GM19238 (cell line): ENCODE results near the gene NATD1.

Source experiments
- DNase-seq: peaks from one replicate; pipeline ENCODE4 v3.0.0; 2011; ENCODE audit warnings: low spot score; ENCODE audit not compliant: insufficient read length

The NATD1 gene, protein sequence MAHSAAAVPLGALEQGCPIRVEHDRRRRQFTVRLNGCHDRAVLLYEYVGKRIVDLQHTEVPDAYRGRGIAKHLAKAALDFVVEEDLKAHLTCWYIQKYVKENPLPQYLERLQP

DNA sequence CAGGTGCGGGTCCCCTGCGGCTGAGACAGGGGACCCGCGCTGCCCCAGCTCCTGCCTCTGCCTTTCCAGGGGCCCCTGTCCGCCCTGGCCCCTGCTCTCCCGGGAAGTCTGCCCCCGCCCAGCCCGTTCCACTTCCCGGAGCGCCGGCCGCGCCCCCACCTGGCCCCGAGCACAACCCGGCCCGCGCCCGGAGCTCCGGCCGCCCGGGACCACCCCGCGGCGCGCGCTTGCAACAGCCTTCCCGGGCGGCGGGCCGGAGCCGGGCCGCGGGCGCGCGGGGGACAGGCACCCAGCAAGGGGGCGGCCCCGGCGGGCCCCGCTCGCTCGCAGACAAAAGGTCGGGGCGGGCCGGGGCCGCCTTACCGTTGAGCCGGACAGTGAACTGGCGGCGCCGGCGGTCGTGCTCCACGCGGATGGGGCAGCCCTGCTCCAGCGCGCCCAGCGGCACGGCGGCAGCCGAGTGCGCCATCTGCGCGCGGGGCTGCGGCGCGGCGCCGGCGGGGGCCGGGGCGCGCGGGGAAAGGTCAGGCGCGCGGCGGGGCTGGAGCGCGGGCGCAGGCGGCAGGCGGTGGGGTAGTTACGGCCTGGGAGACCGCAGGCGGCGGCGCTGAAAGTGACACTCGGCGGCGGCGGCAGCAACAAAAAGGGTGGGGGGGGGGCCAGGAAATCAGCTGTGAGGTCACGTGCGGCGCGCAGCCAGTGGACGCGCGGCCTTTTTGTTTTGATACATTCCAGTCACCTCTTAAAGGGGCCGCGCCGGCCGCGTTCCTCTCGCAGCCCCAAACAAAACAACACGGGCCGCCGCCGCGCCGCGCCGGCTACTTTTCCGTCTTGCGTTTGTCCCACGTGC lies at the start of gene NATD1:
Gene NATD1, minus strand, starts transcription at position 615 of the 850 bp plus-strand sequence. Its CDS starts 146 bp downstream, at position 469.
- peak; percentile 85 for DNase-seq

DNA sequence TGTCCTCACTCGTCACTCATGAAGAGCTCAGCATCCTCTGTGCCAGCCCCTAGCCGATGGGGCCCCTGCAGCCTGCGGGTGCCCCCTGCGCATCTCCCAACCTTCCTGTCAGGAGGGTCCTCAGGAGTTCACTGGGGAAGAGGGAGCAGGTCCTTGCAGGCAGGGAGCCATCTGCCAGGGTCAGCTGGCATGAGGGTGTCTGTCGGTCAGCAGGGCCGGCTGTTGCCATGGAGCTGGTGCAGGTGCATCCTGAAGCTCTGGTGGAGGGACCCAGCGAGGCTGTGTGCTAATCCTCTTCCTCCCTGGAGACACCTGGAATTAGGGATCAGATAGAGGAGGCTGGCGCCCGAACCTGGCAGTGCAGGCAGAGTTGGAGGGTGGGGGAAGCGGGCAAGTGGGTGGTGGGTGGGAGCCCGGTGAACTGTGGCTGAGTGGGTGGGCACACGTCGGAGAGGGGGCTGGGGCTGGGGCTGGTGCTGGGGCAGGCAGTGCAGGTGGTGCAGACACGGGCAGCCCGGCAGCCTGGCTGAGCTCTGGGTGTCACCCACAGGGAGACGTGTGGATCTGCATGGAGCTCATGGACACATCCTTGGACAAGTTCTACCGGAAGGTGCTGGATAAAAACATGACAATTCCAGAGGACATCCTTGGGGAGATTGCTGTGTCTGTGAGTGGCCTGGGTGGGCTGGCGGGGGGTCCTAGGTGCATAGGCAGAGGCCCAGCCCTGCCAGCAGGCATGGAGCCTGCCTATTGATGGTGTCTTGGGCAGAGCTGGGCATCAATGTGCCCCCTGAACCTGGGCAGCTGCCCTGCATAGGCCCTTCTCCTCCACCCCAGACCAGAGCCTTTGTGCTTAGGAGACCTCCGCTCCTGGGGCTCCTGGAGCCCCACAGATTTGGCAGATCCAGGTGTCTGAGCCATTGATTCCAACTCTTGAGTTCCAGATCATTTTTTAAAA lies 48.7 kb upstream of the NATD1 start:
- DNase-seq = no peak

DNA sequence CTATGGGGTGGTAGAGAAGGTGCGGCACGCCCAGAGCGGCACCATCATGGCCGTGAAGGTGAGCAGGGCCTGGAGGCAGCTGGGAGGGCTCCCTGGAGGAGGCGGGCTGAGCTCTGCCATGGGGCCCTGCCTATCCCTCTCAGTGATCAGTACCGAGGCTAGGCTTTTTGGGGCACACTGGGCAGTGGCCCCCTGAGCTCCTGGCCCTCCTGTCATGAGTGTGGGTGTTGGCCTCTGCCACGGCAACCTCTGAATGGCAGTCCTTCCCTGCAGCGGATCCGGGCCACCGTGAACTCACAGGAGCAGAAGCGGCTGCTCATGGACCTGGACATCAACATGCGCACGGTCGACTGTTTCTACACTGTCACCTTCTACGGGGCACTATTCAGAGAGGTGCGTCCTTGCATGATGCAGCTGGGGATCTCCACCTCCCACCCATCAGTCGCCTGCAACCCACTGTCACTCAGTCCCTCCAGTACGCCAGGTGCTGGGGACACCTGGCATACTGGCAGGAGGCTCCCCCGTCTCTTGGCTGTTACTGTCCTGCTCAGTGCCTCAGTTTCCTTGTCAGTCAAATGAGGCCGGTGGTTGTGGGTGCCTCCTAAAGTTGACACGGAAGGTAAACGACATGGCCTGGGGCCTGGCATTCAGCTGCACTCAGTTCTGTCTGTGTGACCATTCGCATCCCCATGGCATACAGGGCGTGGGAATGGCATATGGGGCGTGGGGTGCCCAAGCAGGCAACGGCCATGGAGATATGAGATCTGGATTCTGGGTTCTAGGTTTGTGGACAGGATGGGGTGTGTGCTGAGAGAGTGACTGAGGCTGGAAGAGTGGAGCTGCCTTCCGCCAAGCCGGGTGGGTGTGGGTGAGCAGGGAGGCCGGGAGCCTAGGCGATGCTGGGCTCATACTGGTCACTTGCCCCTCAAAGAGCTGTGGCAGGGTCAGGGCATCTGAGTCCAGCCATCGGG lies 47.7 kb upstream of the NATD1 start:
- DNase-seq = no peak

DNA sequence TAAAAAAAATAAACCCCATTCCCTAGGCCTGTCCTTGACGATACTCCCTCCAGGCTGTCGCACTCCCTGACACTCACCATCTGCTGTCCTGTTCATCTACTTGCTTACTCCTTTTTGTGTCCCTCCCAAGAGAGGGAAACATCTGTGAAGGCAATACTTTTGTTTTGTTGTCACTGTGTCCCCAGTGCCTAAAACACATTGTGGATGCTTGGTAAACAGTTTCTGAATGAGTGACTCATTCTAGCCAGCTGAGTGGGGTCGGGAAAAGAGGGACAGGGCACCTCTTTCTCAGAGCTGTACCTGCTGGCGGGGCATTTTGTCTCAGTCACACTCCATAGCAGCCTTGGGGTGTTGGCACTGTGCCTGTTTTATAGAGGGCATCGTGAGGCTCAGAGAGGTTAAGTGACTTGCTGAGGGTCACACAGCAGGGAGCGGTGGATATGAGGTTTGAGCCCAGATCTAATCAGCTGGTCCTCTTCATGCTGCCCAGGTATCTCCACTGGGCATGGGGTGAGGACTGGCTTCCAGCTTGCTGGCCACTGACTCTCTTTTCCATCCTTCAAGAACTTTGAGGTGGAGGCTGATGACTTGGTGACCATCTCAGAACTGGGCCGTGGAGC lies 46.9 kb upstream of the NATD1 start:
- no peak for DNase-seq

DNA sequence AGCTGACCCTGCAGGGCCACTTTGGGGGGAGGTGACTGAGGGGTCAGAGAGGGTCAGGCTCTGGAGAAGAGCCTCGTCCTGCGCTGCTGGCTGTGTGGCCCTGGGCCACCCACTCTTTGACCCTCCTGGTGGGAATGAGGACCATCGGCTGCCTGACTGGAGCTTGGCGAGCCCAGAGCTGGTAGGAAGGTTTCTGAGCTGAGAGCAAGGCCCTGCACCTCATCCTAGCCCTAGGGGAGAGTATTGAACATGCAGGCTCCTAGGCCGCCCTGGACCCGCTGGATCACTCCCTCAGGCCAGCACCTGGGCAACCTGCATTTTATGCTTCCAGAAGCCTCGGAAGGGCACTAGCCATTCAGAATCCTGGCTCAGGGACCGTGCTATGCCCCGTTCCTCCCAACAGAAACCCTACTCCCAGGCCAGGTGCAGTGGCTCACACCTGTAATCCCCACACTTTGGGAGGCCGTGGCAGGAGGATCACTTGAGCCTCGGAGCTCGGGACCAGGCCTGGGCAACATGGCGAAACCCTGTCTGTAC lies 45.8 kb upstream of the NATD1 start:
- no peak for DNase-seq

DNA sequence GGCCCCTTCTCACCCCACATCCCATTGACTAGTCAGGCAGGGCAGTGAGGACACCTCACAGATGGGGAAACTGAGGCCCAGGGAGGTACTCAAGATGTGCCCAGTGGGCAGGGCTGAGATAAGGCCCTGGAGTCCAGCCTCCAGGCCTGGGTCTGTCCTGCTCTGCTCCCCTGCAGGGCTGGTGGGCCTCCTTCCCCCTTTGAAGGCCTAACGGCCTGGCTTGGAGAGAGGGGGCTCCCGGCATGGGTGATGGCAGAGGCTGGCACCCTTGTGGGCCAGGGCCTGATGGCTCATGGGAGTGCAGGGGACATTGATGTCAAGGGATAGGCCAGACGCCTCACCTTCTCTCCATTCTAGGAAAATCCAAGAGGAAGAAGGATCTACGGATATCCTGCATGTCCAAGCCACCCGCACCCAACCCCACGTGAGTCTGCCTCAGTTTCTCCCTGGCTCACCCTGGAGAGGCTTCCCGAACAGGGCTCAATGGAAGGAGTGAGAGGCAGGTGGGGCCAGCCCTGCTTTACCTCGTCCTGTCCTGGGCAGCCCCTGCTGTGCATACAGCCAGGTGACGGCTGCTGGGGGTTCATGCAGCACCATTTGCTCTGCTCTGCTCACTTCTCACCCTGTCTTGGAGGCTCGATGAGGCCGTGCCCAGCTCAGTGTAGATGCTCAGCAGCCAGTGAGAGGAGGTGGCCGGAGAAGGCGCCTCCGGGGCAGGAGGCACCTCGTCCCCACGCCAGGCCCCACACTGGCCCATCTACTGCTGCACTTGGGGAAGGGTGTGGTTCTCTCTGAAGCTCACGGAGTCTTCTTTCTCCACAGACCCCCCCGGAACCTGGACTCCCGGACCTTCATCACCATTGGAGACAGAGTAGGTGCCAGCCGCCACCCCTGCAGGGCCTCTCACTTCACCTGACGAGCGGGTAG lies 45.1 kb upstream of the NATD1 start:
- DNase-seq = no peak

DNA sequence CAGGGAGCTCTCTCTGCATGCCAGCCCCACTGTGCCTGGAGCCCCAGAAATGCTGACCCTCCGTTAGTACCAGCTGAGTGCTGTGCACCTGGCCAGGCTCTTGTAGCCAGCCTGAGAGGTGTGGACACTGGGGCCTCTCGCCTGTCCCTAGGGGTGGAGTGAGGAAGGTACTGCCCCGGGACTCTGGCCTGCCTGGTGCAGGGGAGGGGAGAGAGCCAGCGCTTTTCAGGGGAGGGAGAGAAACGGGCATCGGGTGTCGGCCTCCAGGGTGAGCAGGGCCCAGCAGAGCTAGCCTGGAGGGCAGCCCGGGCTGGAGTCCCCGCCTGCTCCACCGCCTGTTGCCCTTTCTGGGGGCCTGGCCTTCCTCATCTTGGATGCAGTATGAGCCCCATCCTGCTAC lies 44.4 kb upstream of the NATD1 start:
- no peak for DNase-seq

DNA sequence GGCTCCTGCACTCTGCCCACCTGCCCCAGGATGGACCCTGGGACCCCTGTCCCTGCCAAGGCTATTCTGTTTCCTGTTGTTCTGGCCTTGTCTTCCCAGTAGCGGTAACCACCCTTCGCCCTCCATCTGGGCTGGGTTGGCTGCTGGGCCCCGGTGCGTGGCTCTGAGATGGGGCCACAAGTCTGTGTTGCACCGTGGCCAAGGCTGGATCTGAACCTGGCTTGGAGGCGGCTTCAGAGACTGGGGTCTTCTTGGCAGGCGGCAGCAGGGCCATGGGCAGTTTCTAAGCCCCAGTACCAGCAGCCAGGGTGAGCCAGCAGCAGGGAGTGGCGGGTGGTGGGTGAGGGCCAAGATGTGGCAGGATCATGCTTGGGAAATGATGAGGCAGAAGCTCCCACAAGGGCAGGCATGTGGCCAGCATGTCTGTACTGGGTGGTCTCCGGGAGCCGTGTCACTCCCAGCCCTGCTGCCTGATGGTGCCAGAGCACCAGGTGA lies 43.9 kb upstream of the NATD1 start:
- DNase-seq = no peak

DNA sequence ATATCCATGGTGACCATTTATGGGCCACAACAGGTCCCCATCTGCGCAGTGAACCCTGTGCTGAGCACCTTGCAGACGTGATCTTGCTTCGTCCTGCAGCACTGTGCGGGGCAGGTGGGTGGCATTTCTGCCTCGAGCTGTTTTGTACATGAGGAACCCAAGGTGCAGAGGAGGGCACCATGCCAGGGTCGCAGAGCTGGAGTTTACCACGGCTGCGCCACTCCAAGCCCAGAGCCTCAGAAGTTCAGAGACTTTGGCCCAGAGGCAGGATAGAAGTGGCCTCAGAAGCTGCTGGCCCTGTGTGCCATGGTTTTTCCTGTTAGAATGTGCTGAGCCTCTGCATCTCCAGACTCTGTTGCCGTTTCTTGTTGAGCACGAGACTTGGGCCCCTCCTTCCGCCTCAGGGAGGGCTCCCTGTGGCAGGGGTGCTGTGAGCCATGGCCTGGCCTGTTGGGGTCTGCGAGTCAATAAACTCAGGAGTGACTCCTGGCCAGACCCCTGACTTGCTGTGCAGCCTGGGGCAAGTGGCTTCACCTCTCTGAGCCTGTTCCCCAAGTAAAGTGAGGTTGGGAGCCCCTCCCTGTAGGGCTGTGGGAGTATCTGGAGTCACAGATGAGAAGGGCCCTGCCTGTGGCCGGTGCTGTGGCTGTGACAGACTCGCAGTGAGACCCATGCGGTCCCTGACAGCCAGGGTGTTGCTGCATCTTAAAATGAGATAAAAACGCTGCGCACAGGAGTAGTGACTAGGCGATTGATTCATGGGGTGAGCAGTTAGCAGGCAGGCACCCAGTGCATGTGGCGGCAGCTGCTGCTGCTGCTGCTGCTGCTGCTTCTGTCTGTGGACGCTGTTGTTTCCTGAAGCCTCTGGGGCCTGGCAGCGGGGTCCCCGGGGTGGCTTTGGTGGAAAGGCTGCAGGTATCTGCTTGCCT lies 43.2 kb upstream of the NATD1 start:
- DNase-seq = no peak

DNA sequence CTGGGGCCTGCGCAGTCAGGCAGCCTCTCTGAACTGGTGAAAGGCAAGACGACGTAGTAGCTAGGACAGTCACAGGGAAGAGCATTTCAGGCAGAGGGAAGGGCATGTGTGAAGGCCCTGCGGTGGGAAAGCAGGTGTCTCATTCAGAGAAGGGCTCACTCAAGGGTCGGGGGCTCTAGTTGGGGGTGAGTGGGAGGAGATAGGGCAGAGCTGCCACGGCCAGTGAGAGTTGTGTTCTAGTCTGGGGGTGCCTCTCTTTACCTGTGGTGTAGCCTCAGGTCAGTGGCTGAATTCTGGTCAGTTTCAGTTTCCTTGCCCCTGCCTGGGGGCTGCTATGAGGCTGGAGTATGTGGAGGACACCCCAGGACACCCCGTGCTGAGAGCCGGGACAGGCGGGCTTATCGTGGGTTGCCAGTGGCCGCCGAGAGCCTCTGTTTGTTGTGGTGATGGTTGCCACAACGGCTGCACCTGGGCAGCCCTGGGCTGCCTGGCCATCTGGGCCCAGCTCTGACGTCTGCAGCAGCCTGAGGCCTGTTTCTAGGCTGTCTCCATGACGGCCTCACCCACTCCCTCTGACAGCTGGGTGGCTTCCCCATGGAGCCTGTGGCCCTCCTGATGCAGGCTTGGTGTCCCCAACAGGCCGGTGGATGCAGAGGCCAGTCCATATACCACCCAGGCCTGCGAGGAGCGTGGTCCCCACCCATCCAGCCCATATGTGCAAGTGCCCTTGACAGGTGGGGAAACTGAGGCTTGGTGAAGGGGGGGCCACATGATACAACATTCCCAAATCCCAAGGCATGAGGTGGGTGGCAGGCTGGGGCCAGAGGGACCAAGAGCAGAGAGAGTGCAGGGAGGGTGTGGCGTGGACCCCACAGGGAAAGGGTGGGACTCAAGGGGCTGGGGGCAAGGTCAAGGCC lies 42.1 kb upstream of the NATD1 start:
- no peak for DNase-seq

DNA sequence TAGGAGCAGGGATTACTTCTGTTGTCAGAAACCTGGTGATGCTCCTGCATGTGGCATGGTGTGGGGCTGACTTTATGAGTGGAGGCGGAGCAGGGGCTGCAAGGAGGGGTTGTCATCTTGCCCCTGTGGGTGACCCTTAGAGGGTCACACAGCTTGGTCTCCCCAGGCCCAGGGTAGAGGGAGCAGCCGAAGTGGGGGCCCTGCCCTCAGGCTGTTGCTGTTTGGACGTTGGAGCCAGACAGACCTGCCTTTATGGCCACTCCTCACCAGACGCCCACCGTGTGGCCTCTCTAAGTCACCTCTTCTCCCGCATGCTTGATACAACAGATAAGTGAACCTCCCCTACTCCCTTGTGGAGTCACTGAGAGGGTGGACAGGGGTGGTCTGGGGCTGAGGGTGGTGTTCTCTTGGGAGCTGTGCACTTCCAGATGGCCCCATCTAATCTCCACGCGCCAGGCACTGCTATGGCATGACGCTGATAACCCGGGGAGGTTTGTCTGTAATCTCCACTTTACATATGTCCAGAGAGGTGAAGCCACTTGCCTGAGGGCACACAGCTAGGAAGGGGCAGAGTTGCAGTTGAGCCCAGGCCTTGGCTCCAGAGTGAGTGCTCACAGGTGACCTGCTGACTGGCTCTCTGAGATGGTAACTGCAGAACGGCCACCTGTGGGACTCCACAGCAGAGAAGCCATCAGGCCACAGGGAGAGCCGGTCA lies 41.3 kb upstream of the NATD1 start:
- no peak for DNase-seq

DNA sequence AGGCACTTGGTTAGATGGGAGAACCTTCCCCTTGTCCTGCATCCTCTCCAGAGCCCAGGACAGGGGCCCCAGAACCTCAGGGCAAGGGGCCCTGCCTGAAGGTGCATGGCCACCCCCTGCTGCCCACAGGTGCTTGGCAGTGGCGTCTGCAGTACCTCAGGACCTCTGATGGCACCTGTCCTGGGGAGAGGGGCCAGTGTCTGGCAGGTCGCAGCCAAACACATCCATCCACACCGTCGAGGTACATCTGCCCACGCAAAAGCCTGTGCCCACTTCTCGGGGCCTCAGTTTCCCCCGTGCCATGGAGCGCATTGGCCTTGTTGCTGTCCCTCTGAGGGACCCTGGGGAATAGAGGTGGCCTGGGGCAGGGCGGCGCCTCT lies 40.6 kb upstream of the NATD1 start:
- no peak for DNase-seq

DNA sequence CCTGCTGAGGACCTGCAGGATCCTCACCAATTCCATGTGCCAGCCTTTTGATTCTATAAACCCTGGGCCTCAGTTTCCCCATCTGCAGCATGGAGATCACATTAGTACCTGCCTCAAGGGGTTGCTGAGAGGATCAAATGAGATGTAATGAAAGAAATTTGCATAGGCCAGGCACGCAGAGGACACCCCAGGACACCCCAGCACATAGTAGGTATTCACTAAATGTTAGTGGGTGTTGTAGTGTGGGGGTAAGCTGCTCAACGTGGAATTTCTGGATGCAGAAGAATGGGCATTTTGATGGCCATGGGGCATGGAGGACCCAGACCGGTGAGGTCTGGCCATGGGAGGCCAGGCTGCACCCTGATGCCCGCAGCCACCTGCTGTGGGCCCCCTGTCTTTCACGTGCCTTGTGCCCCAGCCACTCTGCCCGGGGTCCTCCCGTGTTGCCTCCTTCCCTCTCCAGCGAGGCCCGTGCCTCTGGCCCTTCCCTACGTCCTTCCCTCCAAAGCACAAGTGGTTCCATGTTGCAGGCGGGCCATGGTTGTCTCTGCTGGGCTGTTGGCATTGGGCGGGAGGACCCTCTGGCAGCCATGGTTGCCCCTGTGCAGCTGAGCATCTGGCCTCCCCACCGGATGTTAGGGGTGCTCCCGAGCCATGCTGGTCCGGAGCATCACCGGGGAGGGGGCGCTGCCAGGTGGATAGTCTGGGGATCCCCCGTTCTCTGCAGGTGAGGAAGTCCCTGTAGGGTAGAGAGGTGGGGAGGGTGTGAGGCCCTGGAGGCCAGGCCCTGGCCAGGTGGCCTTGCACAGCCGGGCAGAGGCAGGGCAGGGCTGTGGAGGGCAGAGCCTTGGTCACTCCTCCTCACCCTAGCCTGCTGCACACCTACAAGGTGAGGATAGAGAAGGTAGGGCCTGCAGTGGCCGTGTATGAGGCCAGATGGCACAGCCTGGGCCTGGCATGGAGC lies 39.9 kb upstream of the NATD1 start:
- no peak for DNase-seq

DNA sequence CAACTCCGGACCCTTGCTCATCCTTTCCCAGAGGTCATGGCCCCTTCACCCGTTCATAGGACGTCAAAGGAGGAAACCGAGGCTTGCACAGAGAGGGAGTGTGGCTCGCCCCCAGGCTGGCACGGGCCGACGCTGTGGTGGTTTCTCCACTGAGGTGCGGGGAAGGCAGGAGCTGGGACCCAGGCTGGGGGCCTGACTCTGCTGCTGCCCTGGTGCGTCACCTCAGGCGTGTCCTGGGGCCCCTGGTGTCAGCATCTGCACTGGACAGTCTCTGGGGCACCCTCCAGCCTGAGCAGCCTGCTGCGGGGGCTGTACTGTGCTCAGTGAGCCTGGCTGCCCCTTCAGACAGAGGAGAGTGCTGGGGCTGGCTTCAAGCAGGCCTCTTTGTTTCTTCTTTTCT lies 38.7 kb upstream of the NATD1 start:
- DNase-seq = no peak

DNA sequence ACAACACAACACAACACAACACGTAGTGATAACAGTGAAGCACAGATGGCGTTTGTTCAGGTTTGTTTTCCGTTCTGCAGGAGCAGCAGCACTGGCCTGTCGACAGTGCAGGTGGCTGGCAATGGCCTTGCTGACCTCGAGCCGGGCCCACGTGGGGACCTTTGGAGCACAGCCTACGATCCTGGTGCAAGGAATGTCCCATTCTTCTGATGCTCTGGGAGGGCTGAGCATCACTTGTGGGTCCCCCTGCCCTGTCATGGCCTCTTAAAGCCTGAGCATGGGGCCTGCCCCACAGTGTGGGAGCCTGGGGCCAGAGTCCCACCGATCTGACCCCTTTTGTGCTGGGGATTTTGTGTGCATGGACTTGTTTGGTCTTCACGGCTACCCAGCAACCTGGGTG lies 38.1 kb upstream of the NATD1 start:
- no peak for DNase-seq
